H9 (cell line): ENCODE data around the gene COL8A1. TPM values are rescaled to one million over a fixed set of nuclear protein-coding genes. Genes with fewer than 3 reads are reported as not detected.

Experiments
- DNase-seq: peaks from one replicate; pipeline ENCODE4 v3.0.0-alpha.2; 2017
- H2AFZ ChIP-seq: one replicate; pipeline ENCODE4 v1.6.1; 2013; ENCODE audit warnings: mild to moderate bottlenecking, low read length, control low read depth, moderate library complexity
- H2AK5ac ChIP-seq: 2 replicates; pipeline ENCODE4 v1.6.1; 2013; ENCODE audit warnings: low read length, control low read depth, mixed read lengths; ENCODE audit not compliant: insufficient read length
- H2BK120ac ChIP-seq: one replicate; pipeline ENCODE4 v1.6.1; 2013; ENCODE audit warnings: low read depth, mild to moderate bottlenecking, low read length, control low read depth, inconsistent platforms; ENCODE audit not compliant: poor library complexity, severe bottlenecking
- H2BK12ac ChIP-seq: 2 replicates; pipeline ENCODE4 v1.6.1; 2013; ENCODE audit warnings: low read length, control low read depth, mixed read lengths, low read depth; ENCODE audit not compliant: insufficient read length
- H2BK15ac ChIP-seq: 2 replicates; pipeline ENCODE4 v1.6.1; 2013; ENCODE audit warnings: low read depth, low read length, control low read depth
- H2BK20ac ChIP-seq: one replicate; pipeline ENCODE4 v1.6.1; 2013; ENCODE audit warnings: low read depth, mild to moderate bottlenecking, low read length, control low read depth, inconsistent platforms; ENCODE audit not compliant: poor library complexity, severe bottlenecking
- H2BK5ac ChIP-seq: 2 replicates; pipeline ENCODE4 v1.6.1; 2013; ENCODE audit warnings: low read length, control low read depth, mixed read lengths; ENCODE audit not compliant: insufficient read length
- H3K14ac ChIP-seq: 2 replicates; pipeline ENCODE4 v1.6.1; 2013; ENCODE audit warnings: low read length, control low read depth; ENCODE audit not compliant: insufficient read depth
- H3K18ac ChIP-seq: 2 replicates; pipeline ENCODE4 v1.6.1; 2013; ENCODE audit warnings: low read depth, mild to moderate bottlenecking, mixed read lengths, low read length, control low read depth; ENCODE audit not compliant: insufficient read length
- H3K23ac ChIP-seq: 2 replicates; pipeline ENCODE4 v1.6.1; 2013; ENCODE audit warnings: low read length, control low read depth, mixed read lengths, low read depth; ENCODE audit not compliant: insufficient read length
- H3K23me2 ChIP-seq: 2 replicates; pipeline ENCODE4 v1.6.1; 2013; ENCODE audit warnings: low read depth, mild to moderate bottlenecking, mixed read lengths, low read length, control low read depth; ENCODE audit not compliant: insufficient read length, poor library complexity, severe bottlenecking
- H3K27ac ChIP-seq: 2 replicates; pipeline ENCODE4 v1.5.1; 2013; ENCODE audit warnings: low read length, control low read depth, mixed read lengths, low read depth; ENCODE audit not compliant: insufficient read length
- H3K27me3 ChIP-seq: 2 replicates; pipeline ENCODE4 v1.6.1; 2013; ENCODE audit warnings: low read length, control low read depth, inconsistent platforms; ENCODE audit not compliant: insufficient read depth
- H3K4ac ChIP-seq: 2 replicates; pipeline ENCODE4 v1.6.1; 2013; ENCODE audit warnings: low read depth, mild to moderate bottlenecking, control low read depth, inconsistent platforms, low read length, moderate library complexity
- H3K4me1 ChIP-seq: 2 replicates; pipeline ENCODE4 v1.6.1; 2013; ENCODE audit warnings: low read length, control low read depth, inconsistent platforms; ENCODE audit not compliant: insufficient read depth
- H3K4me2 ChIP-seq: 2 replicates; pipeline ENCODE4 v1.6.1; 2013; ENCODE audit warnings: low read length, control low read depth, mixed read lengths; ENCODE audit not compliant: insufficient read length, insufficient read depth
- H3K56ac ChIP-seq: 2 replicates; pipeline ENCODE4 v1.6.1; 2013; ENCODE audit warnings: low read depth, mild to moderate bottlenecking, mixed read lengths, low read length, control low read depth; ENCODE audit not compliant: insufficient read length
- H3K79me1 ChIP-seq: 2 replicates; pipeline ENCODE4 v1.6.1; 2013; ENCODE audit warnings: low read depth, mild to moderate bottlenecking, moderate library complexity, low read length, control low read depth, inconsistent platforms; ENCODE audit not compliant: insufficient read depth, poor library complexity, severe bottlenecking
- H3K79me2 ChIP-seq: 2 replicates; pipeline ENCODE4 v1.6.1; 2013; ENCODE audit warnings: low read length, control low read depth, inconsistent platforms; ENCODE audit not compliant: insufficient read depth
- H3K9ac ChIP-seq: 2 replicates; pipeline ENCODE4 v1.6.1; 2013; ENCODE audit warnings: low read length, control low read depth, mixed read lengths; ENCODE audit not compliant: insufficient read length; ENCODE audit errors: extremely low read depth
- H3K9me3 ChIP-seq: one replicate; pipeline ENCODE4 v1.6.1; 2013; ENCODE audit warnings: low read depth, low read length, inconsistent platforms; ENCODE audit not compliant: control insufficient read depth
- H3T11ph ChIP-seq: one replicate; pipeline ENCODE4 v1.6.1; 2013; ENCODE audit warnings: mild to moderate bottlenecking, low read length, control low read depth, inconsistent platforms
- H4K20me1 ChIP-seq: one replicate; pipeline ENCODE4 v1.6.1; 2013; ENCODE audit not compliant: control insufficient read depth, insufficient read length, insufficient read depth
- H4K5ac ChIP-seq: 2 replicates; pipeline ENCODE4 v1.6.1; 2013; ENCODE audit warnings: low read depth, mild to moderate bottlenecking, mixed read lengths, low read length, control low read depth; ENCODE audit not compliant: insufficient read length
- H4K8ac ChIP-seq: replicated peaks from 2 replicates; pipeline ENCODE4 v1.6.1; 2013; ENCODE audit warnings: low read length, control low read depth, mixed read lengths, low read depth; ENCODE audit not compliant: insufficient read length
- H4K91ac ChIP-seq: 2 replicates; pipeline ENCODE4 v1.6.1; 2013; ENCODE audit warnings: low read depth, mild to moderate bottlenecking, moderate library complexity, mixed read lengths, low read length, control low read depth; ENCODE audit not compliant: insufficient read length
- H3K27ac Mint-ChIP-seq, 3 experiments: 2 replicates in 2 of 3; 3 replicates in 1 of 3; pipeline ENCODE4 v1.8.0; 2020 to 2021; ENCODE audit warnings: mixed read lengths in 3 of 3, mild to moderate bottlenecking in 1 of 3, moderate library complexity in 1 of 3
- H3K27me3 Mint-ChIP-seq: 2 replicates; pipeline ENCODE4 v1.8.0; 2021; ENCODE audit warnings: low read depth, mild to moderate bottlenecking, moderate library complexity, mixed read lengths
- H3K36me3 Mint-ChIP-seq, 3 experiments: 2 replicates in 2 of 3; 3 replicates in 1 of 3; pipeline ENCODE4 v1.8.0; 2020 to 2021; ENCODE audit warnings: low read depth in 3 of 3, mixed read lengths in 3 of 3; ENCODE audit not compliant: insufficient read depth in 1 of 3
- H3K4me1 Mint-ChIP-seq, 2 experiments: 2 replicates each; pipeline ENCODE4 v1.8.0; 2020; ENCODE audit warnings: mixed read lengths in 2 of 2
- H3K4me3 Mint-ChIP-seq, 2 experiments: 2 replicates in 1 of 2; 3 replicates in 1 of 2; pipeline ENCODE4 v1.8.0; 2020 to 2021; ENCODE audit warnings: mild to moderate bottlenecking in 2 of 2, mixed read lengths in 2 of 2, moderate library complexity in 1 of 2
- H3K9me3 Mint-ChIP-seq, 2 experiments: 2 replicates in 1 of 2; 3 replicates in 1 of 2; pipeline ENCODE4 v1.8.0; 2020; ENCODE audit warnings: mild to moderate bottlenecking in 2 of 2, mixed read lengths in 2 of 2, moderate library complexity in 1 of 2
- CTCF ChIP-seq: fragments of 200-600 bp; sonication (generic); conservative IDR thresholded peaks from 3 replicates; pipeline ENCODE4 v1.8.0; 2021; ENCODE audit warnings: antibody characterized with exemption, mild to moderate bottlenecking
- WGBS: extraction: QIAGEN DNeasy Blood & Tissue Kit; methylation state at CpG from one replicate; pipeline ENCODE4 v1.1.7; 2013; ENCODE audit warnings: missing lambda C conversion rate, low lambda C conversion rate, mixed read lengths; ENCODE audit not compliant: insufficient read length; ENCODE audit errors: extremely low coverage; 5-methylcytosine and 5-hydroxymethylcytosine counted together
- total RNA-seq: library from RNA; stranded (reverse); gene quantifications from 2 replicates; pipeline ENCODE4 v1.2.1, GENCODE V29; 2021

COL8A1 gene
- total RNA-seq, 1 experiment from 2014 or later, result 0.17 TPM

GRCh38 chr3:99678896-99679295, 40.5 kb downstream of the COL8A1 start:
- Histone ChIP-seq H4K91ac (no peak overlapping the region), H3K79me2 (no peaks in the 10 kb centered on the region), H3K4ac (no peak overlapping the region), H2AK5ac (no peak overlapping the region), H3K4me2 (no peak overlapping the region), H3K9me3 (no peaks in the 10 kb centered on the region), H3T11ph (no peak overlapping the region), H3K27ac (no peak overlapping the region), H3K18ac (no peak overlapping the region), H4K5ac (no peak overlapping the region), H3K9ac (no peak overlapping the region), H3K27me3 (no peaks in the 10 kb centered on the region), H2BK5ac (no peak overlapping the region), H4K20me1 (no peaks in the 10 kb centered on the region), H3K79me1 (no peaks in the 10 kb centered on the region), H3K23ac (no peak overlapping the region), H2BK15ac (no peak overlapping the region), H2BK120ac (no peak overlapping the region), H3K14ac (no peak overlapping the region), H2BK12ac (no peak overlapping the region), H3K23me2 (no peaks in the 10 kb centered on the region), H3K56ac (no peak overlapping the region), H2BK20ac (no peak overlapping the region), H4K8ac (no peak overlapping the region), H3K4me1 (no peaks in the 10 kb centered on the region), H2AFZ (no peak overlapping the region)
- Mint-ChIP-seq H3K9me3 (no peaks in the 10 kb centered on the region), H3K36me3 (no peaks in the 10 kb centered on the region), H3K27ac (no peak overlapping the region), H3K27me3 (no peaks in the 10 kb centered on the region), H3K4me3 (no peak overlapping the region), H3K4me1 (no peaks in the 10 kb centered on the region)
- no CpG with 5 or more reads among the region's 2 CpGs for WGBS
- DNase-seq, result no peak
- no peak for TF ChIP-seq CTCF
